K562 (cell line): Measurements from ENCODE around the gene SLC9A2. TPM values are rescaled to one million over a fixed set of nuclear protein-coding genes. Genes with fewer than 3 reads are reported as not detected.
A peak's percentile ranks its signal among the peaks of the same experiment; 100 is the strongest.

ENCODE experiments used
- ATAC-seq: fragments of 200-7000 bp; cut with Tn5 transposase; 3 replicates; pipeline ENCODE4 v1.9.1; 2020; ENCODE audit warnings: moderate library complexity
- BruUV-seq: library from RNA; stranded (reverse); fragments of 400-500 nt; replicated peaks from 2 replicates; lab custom pipeline; 2021; lab: Mats Ljungman, UMichigan
- CTCF ChIA-PET: fragments of 300-600 bp; formaldehyde crosslinking; extraction: SDS; loops from one replicate; lab custom pipeline; 2021; ENCODE audit warnings: low intra/inter-chr PET ratio; lab: Yijun Ruan, JAX
- POLR2A ChIA-PET: fragments of 300-600, 350-650 bp; sonication (Branson Sonifier 250); formaldehyde crosslinking; extraction: SDS; loops from one replicate; lab custom pipeline; 2021; ENCODE audit warnings: antibody characterized with exemption, inconsistent platforms; lab: Yijun Ruan, JAX
- DNase-seq, 4 experiments: peaks; one replicate each; pipeline versions ENCODE4 v3.0.0 to v3.0.0-alpha.2; 2011 to 2018; ENCODE audit warnings: low spot score in 3 of 4, mixed read lengths in 3 of 4; ENCODE audit errors: extremely low read depth in 1 of 4
- FAIRE-seq: peaks from 2 replicates; lab custom pipeline; 2011; peaks lifted over from hg19 to GRCh38; lab: Jason Lieb, UNC
- H2AFZ ChIP-seq: 2 replicates; pipeline ENCODE4 v1.6.0; 2011; ENCODE audit warnings: low read depth, low read length, control low read depth, inconsistent platforms
- H3K27ac ChIP-seq: fragments of 200-600 bp; 3 replicates; pipeline ENCODE4 v1.8.0; 2011; ENCODE audit warnings: low read depth, mild to moderate bottlenecking, control low read depth, inconsistent platforms, low read length, moderate library complexity, mixed read lengths; ENCODE audit errors: extremely low read depth
- H3K27me3 ChIP-seq, 2 experiments: fragments of 300-600 bp in 1 of 2; 2 replicates in 1 of 2; 3 replicates in 1 of 2; pipeline versions ENCODE4 v1.6.0 to v1.8.0; 2011; ENCODE audit warnings: inconsistent platforms in 2 of 2, low read length in 2 of 2, mild to moderate bottlenecking in 1 of 2, mixed read lengths in 1 of 2, moderate library complexity in 1 of 2; ENCODE audit not compliant: control insufficient read depth in 2 of 2, insufficient read depth in 2 of 2
- H3K36me3 ChIP-seq: fragments of 300-600 bp; 3 replicates; pipeline ENCODE4 v1.8.0; 2011; ENCODE audit warnings: mild to moderate bottlenecking, low read length, inconsistent platforms; ENCODE audit not compliant: control insufficient read depth, insufficient read depth
- H3K4me1 ChIP-seq, 2 experiments: fragments of 200-600 bp in 1 of 2; replicated peaks in 1 of 2; 2 replicates in 1 of 2; 3 replicates in 1 of 2; pipeline versions ENCODE4 v1.5.1 to v1.8.0; 2011; ENCODE audit warnings: inconsistent platforms in 2 of 2, low read length in 2 of 2, mild to moderate bottlenecking in 1 of 2, mixed read lengths in 1 of 2, moderate library complexity in 1 of 2; ENCODE audit not compliant: control insufficient read depth in 2 of 2, insufficient read depth in 2 of 2
- H3K4me2 ChIP-seq: 2 replicates; pipeline ENCODE4 v1.6.1; 2011; ENCODE audit warnings: low read length, control low read depth, inconsistent platforms, mixed read lengths; ENCODE audit not compliant: insufficient read depth
- H3K4me3 ChIP-seq: fragments of 200-600 bp; sonication (generic), shearing (Covaris generic); 2 replicates; pipeline ENCODE4 v1.5.1; 2016; ENCODE audit warnings: control low read depth, inconsistent platforms
- H3K79me2 ChIP-seq: fragments of 200-600 bp; 3 replicates; pipeline ENCODE4 v1.8.0; 2011; ENCODE audit warnings: low read length, inconsistent platforms; ENCODE audit not compliant: control insufficient read depth, insufficient read depth
- H3K9ac ChIP-seq, 2 experiments: 2 replicates each; pipeline versions ENCODE4 v1.6.0 to v1.6.1; 2011; ENCODE audit warnings: low read depth in 2 of 2, low read length in 2 of 2, control low read depth in 1 of 2, inconsistent platforms in 1 of 2, mild to moderate bottlenecking in 1 of 2, mixed read lengths in 1 of 2; ENCODE audit not compliant: insufficient read depth in 1 of 2
- H3K9me1 ChIP-seq: one replicate; pipeline ENCODE4 v1.6.0; 2011; ENCODE audit warnings: inconsistent platforms, mild to moderate bottlenecking, low read length, moderate library complexity; ENCODE audit not compliant: control insufficient read depth, insufficient read depth
- H3K9me3 ChIP-seq: replicated peaks from 2 replicates; pipeline ENCODE4 v1.5.1; 2011; ENCODE audit warnings: low read depth, low read length, inconsistent platforms; ENCODE audit not compliant: control insufficient read depth, insufficient read depth
- H4K20me1 ChIP-seq: replicated peaks from 2 replicates; pipeline ENCODE4 v1.6.1; 2011; ENCODE audit warnings: low read length, inconsistent platforms, mixed read lengths; ENCODE audit not compliant: control insufficient read depth, insufficient read depth
- BMI1 ChIP-seq: fragments of 150-350 bp; IDR thresholded peaks from 2 replicates; pipeline ENCODE4 v1.6.1; 2014; ENCODE audit warnings: low read length
- CHD1 ChIP-seq: fragments of 200-600 bp; sonication (generic); IDR thresholded peaks from one replicate; pipeline ENCODE4 v1.6.1; 2012; ENCODE audit warnings: mild to moderate bottlenecking, moderate library complexity, low read length, inconsistent platforms
- CREM ChIP-seq: IDR thresholded peaks from 2 replicates; pipeline ENCODE4 v1.6.1; 2014; ENCODE audit warnings: antibody characterized with exemption, low read depth
- E2F1 ChIP-seq: sonication (generic); formaldehyde crosslinking; IDR thresholded peaks from 2 replicates; pipeline ENCODE4 v1.8.1; 2023; ENCODE audit warnings: mild to moderate bottlenecking, missing genetic modification reagents, moderate library complexity
- FOXA3 ChIP-seq, 2 experiments: fragments of 450-650 bp in 1 of 2; sonication (generic) in 1 of 2; formaldehyde crosslinking; IDR thresholded peaks in 1 of 2; conservative IDR thresholded peaks in 1 of 2; 2 replicates each; pipeline versions ENCODE4 v1.4.0 to v1.8.0; 2020 to 2022; ENCODE audit warnings: mild to moderate bottlenecking in 2 of 2, missing genetic modification reagents in 1 of 2
- HMG20B ChIP-seq: fragments of 250-450 bp; sonication (Bioruptor Pico); IDR thresholded peaks from 2 replicates; pipeline ENCODE4 v1.5.0; 2021; ENCODE audit warnings: mild to moderate bottlenecking
- NBN ChIP-seq: fragments of 450-650 bp; IDR thresholded peaks from 2 replicates; pipeline ENCODE4 v1.6.1; 2016; ENCODE audit warnings: low read depth, mild to moderate bottlenecking
- NRF1 ChIP-seq, 2 experiments: fragments of 450-650 bp; IDR thresholded peaks in 1 of 2; conservative IDR thresholded peaks in 1 of 2; 2 replicates each; pipeline ENCODE4 v1.6.1; 2014; ENCODE audit warnings: mild to moderate bottlenecking in 2 of 2
- POU5F1 ChIP-seq: fragments of 150-350 bp; IDR thresholded peaks from 2 replicates; pipeline ENCODE4 v1.6.1; 2014; ENCODE audit warnings: borderline replicate concordance, low read length, low read depth, mild to moderate bottlenecking; ENCODE audit not compliant: partially characterized antibody
- PRPF4 ChIP-seq: fragments of 200-400 bp; formaldehyde crosslinking; IDR thresholded peaks from one replicate; pipeline ENCODE4 v1.6.1; 2017; ENCODE audit warnings: low read length, low read depth, mild to moderate bottlenecking; ENCODE audit not compliant: insufficient read depth, poor library complexity, severe bottlenecking
- TFAP4 ChIP-seq: sonication (generic); formaldehyde crosslinking; IDR thresholded peaks from 2 replicates; pipeline ENCODE4 v1.8.0; 2022; ENCODE audit warnings: missing genetic modification reagents, mild to moderate bottlenecking, moderate library complexity, borderline replicate concordance
- WGBS: fragments of 100-300 bp; shearing (Covaris generic); methylation state at CpG from one replicate; pipeline ENCODE4 v1.1.6; 2016; ENCODE audit warnings: low coverage, mixed read lengths; ENCODE audit not compliant: insufficient coverage; ENCODE audit errors: missing lambda C conversion rate; 5-methylcytosine and 5-hydroxymethylcytosine counted together
- in situ Hi-C: fragments of 300-500 bp; cut with MboI; formaldehyde crosslinking; loops from 4 replicates; pipeline ENCODE4 v1.15.0; 2018; ENCODE audit warnings: inconsistent platforms, mixed read lengths
- intact Hi-C: fragments of 100-400 bp; cut with micrococcal nuclease; formaldehyde crosslinking; loops from 2 replicates; pipeline ENCODE4 v1.14.2; 2022
- polyA plus RNA-seq, 8 experiments: library from polyadenylated mRNA; depleted of rRNA in 4 of 8; stranded (reverse) in 5 of 8; unstranded in 3 of 8; fragments of >200 nt; fragmentation: Nextera tagmentation in 2 of 8; fragmentation: Illumina TruSeq in 1 of 8; extraction: Ambion mirVana in 2 of 8; extraction: Trizol in 1 of 8; gene quantifications; 2 replicates each; pipeline versions ENCODE4 v1.2.1 to v1.2.3, GENCODE V29; 2011 to 2014; ENCODE audit warnings: inconsistent platforms in 1 of 8, missing spikeins in 1 of 8
- total RNA-seq, 7 experiments: library from RNA; depleted of rRNA in 6 of 7; stranded (reverse); fragments of >200 nt in 6 of 7; fragmentation: Illumina TruSeq in 2 of 7; extraction: Trizol in 2 of 7; gene quantifications; 2 replicates each; pipeline versions ENCODE4 v1.2.1 to v1.2.3, GENCODE V29; 2011 to 2021; ENCODE audit warnings: low replicate concordance in 1 of 7
- TF ChIP-seq, protein P1 (sequence below): sonication (generic); formaldehyde crosslinking; IDR thresholded peaks from 2 replicates; pipeline ENCODE4 v1.8.0; 2022; ENCODE audit warnings: mild to moderate bottlenecking, missing genetic modification reagents

SLC9A2 gene
- total and polyA plus RNA-seq, 9 of the 15 experiments (the other 6 are each of a cell fraction or from before 2014, with no cell fraction given): 0.45 to 3.3 (median 1.6) TPM

DNA sequence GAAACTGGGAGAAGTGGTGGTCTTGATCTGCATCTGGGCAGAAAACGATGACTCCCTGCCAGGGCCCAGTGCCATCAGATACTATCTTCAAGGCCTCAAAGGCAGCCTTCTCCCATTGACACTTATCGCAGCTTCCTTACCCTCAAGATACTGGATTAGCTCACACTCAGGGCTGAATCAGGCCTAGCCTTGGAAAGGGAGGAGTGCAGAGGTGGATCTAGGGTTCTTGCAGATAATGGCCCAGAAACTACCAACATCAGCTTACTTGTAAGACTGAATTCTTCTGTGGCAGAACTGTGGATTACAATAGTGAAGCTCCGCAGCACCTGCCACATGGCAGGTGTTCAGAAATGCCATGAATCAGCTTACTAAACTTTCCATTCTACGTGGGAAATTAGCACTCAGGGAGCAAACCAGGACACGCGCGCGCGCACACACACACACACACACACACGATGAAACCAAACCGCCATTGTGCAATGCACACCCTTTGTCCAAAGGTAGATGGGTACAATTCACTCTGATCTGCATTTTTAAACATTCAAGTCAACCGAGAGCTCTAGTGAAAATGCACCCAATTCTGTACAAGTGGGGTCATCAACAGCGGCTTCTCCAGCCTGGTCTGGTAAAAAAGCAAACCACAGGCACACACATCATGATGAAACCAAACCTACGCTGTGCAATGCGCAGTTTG is 116.2 kb downstream of the SLC9A2 start (continued):
- TF ChIP-seq NRF1 (conservative IDR thresholded peaks at IDR 0.05 in 1 of 2, IDR thresholded peaks at IDR 0.05 in 1 of 2) (peak; percentile 68 to 73), E2F1 (CRISPR knock-in tag) (no peak), PRPF4 (no peak), NBN (0 out of 2 replicates have a peak, but pooled peaks have one; percentile 21), POU5F1 (no peak), CREM (0 out of 2 replicates have a peak, but pooled peaks have one; percentile 3)

GRCh38 chr2:102736110-102736409 is 116.7 kb downstream of the SLC9A2 start:
- Histone ChIP-seq H3K4me3 (peak overlapping the region; percentile 79), H2AFZ (peak overlapping the region; percentile 98), H3K4me1 (peaks cover 6 to 10% of the 10 kb centered on the region in 2 experiments), H3K27ac (peak overlapping the region; percentile 69), H3K9me1 (no peaks in the 10 kb centered on the region), H3K9me3 (no peaks in the 10 kb centered on the region), H3K36me3 (peaks cover 11% of the 10 kb centered on the region), H3K9ac (peak overlapping the region; percentile 83 to 98)
- DNase-seq: peak in 3 of 4 experiments; percentile 25 to 48 (median 45)
- POLR2A ChIA-PET: interaction anchor here (0.6 to 1.6 kb wide), 5 partner anchors 17 to 120 kb away, joined by 3 to 8 read pairs (median 3); no protein-coding TSS in a partner anchor
- ATAC-seq: peak; percentile 78
- BruUV-seq: no TSS peak
- no peak for TF ChIP-seq HMG20B (CRISPR knock-in tag)
- peak; percentile 10; the same call in 1 of the 2 replicates for TF ChIP-seq TFAP4
- TF ChIP-seq CHD1: peak; percentile 20
- no peak for TF ChIP-seq BMI1
- TF ChIP-seq FOXA3 (CRISPR knock-in tag; conservative IDR thresholded peaks at IDR 0.05 in 1 of 2, IDR thresholded peaks at IDR 0.05 in 1 of 2): 0 out of 4 replicates have a peak, but pooled peaks of 1 of the 2 experiments have one; percentile 30
- TF ChIP-seq, protein P1, sequence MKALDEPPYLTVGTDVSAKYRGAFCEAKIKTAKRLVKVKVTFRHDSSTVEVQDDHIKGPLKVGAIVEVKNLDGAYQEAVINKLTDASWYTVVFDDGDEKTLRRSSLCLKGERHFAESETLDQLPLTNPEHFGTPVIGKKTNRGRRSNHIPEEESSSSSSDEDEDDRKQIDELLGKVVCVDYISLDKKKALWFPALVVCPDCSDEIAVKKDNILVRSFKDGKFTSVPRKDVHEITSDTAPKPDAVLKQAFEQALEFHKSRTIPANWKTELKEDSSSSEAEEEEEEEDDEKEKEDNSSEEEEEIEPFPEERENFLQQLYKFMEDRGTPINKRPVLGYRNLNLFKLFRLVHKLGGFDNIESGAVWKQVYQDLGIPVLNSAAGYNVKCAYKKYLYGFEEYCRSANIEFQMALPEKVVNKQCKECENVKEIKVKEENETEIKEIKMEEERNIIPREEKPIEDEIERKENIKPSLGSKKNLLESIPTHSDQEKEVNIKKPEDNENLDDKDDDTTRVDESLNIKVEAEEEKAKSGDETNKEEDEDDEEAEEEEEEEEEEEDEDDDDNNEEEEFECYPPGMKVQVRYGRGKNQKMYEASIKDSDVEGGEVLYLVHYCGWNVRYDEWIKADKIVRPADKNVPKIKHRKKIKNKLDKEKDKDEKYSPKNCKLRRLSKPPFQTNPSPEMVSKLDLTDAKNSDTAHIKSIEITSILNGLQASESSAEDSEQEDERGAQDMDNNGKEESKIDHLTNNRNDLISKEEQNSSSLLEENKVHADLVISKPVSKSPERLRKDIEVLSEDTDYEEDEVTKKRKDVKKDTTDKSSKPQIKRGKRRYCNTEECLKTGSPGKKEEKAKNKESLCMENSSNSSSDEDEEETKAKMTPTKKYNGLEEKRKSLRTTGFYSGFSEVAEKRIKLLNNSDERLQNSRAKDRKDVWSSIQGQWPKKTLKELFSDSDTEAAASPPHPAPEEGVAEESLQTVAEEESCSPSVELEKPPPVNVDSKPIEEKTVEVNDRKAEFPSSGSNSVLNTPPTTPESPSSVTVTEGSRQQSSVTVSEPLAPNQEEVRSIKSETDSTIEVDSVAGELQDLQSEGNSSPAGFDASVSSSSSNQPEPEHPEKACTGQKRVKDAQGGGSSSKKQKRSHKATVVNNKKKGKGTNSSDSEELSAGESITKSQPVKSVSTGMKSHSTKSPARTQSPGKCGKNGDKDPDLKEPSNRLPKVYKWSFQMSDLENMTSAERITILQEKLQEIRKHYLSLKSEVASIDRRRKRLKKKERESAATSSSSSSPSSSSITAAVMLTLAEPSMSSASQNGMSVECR (CRISPR knock-in tag): peak; percentile 16; the same call in 1 of the 2 replicates
- TF ChIP-seq, all 486 proteins: peak for 4
- no peaks in the 10 kb centered on the region for H3K27me3 ChIP-seq
- 2% methylated on average over 6 of the region's 6 CpGs for WGBS
- H3K79me2 ChIP-seq: peaks cover 40% of the 10 kb centered on the region
- peaks cover 10% of the 10 kb centered on the region; the same call in 1 of the 2 replicates for H4K20me1 ChIP-seq
- intact Hi-C loops (no loop called here), in situ Hi-C loops (no loop called here)
- CTCF ChIA-PET: no interaction called here
- peak overlapping the region; percentile 93 for H3K4me2 ChIP-seq
- FAIRE-seq: no peak
